GM21447 (cell line): ENCODE data around the gene ABCB4.
A peak's percentile ranks its signal among the peaks of the same experiment; 100 is the strongest.

ENCODE experiments used
- ATAC-seq: cut with Tn5 transposase; IDR thresholded peaks from one replicate; pipeline ENCODE4 v1.9.1; 2021; ENCODE audit not compliant: unreplicated experiment

The ABCB4 gene

DNA sequence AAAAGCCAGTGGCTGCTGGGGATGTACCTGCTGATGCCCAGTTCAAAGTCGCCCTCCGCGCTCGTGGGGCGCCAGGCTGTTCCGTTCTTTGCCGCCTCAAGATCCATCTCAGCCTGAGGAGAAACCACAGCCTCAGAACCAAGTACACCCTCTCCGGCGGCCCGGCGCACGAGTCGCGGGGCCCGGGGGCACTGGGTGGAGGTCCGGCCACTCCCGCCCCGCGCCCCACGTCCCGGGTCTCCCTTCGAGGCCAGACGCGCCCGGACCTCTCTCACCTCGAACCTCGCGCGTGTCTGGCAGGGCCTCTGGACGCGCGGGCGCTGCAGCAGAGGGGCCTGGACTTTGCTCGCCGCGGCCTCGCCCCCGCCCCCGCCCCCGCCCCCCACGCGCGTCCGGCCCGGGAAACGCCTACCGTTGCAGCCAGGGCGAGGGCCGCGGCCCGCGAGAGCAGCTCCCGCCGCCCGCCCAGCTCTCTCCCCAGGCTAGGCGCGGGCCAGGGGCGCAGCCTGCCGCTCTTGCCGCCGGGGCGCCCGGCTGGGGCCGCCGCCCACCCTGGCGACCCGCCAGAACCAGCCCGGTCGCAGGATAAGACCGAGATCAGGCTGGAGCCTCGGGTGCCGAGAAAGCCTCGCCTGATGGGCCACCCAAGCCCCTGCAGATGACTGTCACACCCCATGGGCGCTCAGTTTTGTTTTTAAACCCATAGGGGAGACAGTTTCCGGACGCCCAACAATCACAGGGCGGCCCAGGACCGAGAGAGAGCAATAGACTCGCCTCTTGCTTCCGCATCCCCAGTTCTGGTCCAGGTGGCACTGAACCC, at the start of gene ABCB4:
TSS of gene ABCB4 (minus strand) at position 322 of the 820 bp plus-strand sequence. CDS start at position 107, 215 bp downstream.
- peak; percentile 11 for ATAC-seq

- no peak for ATAC-seq
These were observed 43.3 kb upstream of the ABCB4 start for GRCh38 chr7:87518735-87519134.

DNA sequence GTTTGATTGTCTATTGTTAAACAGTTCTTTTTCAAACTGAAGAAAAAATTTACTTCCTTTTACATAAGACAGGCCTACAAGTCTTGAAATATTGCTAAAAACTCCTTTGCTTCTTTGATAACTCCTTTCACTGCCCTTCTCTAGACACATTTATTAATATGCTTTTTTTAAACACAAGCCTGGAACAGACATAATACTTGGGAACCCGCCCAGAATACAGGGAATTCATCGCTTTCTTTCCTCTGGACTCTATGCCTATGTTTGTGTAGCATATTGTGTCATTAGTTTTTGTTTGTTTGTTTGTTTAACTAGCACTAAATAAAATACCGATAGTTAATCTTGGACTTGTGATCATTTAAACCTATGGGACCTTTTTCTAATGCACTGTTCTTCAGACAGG, 42.4 kb upstream of the ABCB4 start:
- ATAC-seq, result no peak

GRCh38 chr7:87517136-87517815, 41.8 kb upstream of the ABCB4 start:
- no peak for ATAC-seq

DNA sequence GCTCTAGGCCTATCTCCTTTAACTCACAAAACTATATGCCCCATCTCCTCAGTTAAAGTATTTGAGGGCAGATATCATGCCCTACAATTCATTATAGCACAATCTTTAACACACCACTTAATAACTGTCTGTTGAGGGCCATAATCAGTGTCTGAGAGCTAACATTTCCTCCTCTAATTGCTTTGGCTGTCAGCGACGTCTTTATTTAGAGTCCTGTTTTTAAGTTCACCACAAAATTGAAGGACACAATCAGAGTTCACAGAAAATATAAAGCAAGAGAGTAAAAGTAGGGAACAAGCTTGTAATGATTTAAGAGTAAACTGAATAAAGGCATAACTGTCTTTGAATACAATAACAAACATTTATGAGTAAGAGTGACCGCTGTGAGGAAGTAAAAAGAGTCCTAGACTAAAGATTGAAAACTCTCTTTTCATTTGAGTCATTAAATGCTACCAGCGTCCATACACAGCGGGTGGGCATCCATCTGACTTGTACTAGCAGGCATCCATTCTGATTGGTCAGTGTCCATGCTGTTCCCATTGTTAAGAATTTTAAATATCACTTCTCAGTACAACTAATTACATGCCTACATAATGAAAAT, 38.4 kb upstream of the ABCB4 start:
- no peak for ATAC-seq

- no peak for ATAC-seq
These were observed 37.4 kb upstream of the ABCB4 start for GRCh38 chr7:87512906-87513305.

- ATAC-seq, result no peak
These were observed 36.0 kb upstream of the ABCB4 start for GRCh38 chr7:87511510-87511909.

GRCh38 chr7:87510411-87510875, 35.0 kb upstream of the ABCB4 start:
- ATAC-seq, result no peak

- ATAC-seq, result no peak
These were observed 32.0 kb upstream of the ABCB4 start for GRCh38 chr7:87507446-87507845.

DNA sequence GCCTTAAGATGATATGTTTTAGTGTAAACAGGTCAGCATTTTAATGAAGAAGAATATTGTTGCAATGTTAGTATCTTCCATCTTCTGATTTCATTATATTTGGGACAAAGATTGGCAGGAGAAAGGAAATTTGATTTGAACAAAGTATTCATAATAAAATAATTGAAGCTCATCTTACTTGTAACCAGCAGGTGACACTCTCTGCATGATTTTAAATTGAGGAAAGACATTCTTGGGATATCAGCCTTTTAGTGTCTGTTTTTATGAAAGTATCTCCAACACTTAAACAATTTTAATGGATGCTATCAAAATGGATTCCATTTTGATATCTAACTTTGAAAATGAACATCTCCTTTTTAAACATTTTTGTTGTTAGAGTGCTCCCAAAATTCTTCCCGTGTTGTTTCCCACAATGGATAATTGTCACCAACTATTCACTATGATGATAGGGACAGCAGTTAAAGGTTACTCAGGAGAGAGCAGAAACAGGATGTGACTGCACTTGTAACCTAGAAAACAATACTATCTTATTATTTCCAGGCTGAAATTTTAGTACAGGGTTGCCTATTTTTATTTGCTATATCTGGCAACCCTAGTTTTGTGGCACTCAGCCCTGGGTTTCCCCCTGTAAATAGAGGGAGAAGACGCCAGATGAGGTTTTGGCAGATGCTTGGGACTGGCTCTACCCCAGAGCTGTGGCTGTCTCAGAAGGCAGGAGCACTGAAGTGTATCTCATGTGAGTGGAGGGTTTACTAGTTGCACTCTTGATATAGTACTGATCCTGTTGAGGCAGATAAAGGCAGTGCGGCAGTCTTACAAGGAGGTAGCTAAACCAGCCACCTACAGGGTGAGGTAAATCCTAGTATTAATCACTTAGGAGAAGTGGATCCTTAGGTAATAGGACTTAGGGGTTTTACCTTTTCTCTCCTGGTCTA, 31.0 kb upstream of the ABCB4 start:
- ATAC-seq, result no peak

- peak; percentile 67 for ATAC-seq
These were observed 30.2 kb upstream of the ABCB4 start for GRCh38 chr7:87505557-87506245.

DNA sequence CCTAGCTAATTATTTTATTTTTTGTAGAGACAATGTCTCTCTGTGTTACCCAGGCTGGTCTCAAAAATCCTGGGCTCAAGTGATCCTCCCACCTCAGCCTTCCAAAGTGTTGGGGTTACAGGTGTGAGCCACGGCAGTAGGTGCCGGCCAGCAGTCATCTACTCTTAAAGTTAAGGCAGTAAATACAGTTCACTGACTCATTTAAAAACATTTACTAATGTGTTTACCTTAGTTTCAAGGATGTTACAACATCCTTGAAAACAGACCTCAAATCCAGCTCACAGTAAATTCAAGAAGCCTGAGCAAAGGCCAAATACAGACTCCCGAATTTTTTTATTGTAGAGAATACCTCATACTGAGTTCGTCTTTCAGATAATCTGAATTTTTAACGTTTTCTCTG, 29.6 kb upstream of the ABCB4 start:
- no peak for ATAC-seq

DNA sequence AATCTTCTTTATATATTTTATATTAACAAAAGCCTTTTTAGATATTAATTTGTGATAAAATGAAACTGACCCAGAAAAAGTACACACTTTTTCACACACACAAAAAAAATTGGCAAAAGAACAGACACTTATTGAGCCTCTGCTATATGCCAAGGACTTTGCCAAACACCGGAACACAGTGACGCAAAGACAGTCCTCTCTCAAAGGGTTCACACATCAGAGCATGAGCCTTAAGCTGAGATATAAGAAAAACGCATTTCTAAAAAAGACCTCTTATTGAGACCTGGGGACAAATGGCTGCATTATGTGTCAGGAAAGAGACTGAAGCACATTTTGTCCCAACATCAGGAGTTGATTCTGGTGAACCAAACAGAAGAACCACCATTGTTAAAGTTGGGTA, 24.0 kb upstream of the ABCB4 start:
- ATAC-seq, result no peak

DNA sequence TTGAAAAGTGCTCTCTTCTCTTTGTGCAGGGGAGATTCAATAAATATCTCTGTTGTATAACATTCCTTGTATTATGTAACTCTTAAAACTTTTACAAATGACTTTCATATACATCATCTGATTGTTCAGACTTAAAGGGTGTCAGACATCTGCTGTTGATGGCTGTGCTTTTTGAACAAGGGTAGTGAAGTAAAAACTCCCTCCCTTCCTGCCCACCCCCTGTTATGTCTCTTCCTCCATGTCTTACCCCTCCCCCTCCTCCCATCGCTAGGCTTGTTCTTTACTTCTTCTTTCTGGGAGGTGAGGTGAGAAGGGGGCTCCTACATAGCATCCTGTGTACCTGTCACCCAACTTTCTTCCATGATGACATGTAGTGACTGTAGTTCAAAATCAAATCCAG, 23.4 kb upstream of the ABCB4 start:
- ATAC-seq, result no peak

DNA sequence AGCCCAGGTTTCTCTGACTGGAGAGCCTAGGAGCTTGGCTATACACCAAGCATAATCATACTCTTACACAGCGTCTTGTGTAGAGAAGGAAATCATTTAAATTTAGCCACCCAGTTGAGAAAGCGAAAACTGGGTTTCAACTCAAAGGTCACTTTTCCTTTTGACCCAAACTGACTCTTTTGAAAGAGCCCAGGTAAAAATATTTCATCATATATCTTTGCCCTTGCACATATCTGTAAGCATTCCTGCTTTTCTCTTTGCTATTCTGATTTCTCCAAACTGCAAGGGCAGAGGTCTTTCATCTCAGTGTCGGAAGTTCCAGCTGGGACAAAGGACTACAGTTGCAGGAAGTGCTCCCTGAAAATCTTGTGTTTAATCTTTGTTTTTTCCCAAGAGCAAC, 22.0 kb upstream of the ABCB4 start:
- no peak for ATAC-seq

- ATAC-seq, result no peak
These were observed 19.9 kb upstream of the ABCB4 start for GRCh38 chr7:87495366-87495765.

GRCh38 chr7:87494454-87494853, 19.0 kb upstream of the ABCB4 start:
- no peak for ATAC-seq

- ATAC-seq, result no peak
These were observed 7.7 kb upstream of the ABCB4 start for GRCh38 chr7:87483131-87483530.

DNA sequence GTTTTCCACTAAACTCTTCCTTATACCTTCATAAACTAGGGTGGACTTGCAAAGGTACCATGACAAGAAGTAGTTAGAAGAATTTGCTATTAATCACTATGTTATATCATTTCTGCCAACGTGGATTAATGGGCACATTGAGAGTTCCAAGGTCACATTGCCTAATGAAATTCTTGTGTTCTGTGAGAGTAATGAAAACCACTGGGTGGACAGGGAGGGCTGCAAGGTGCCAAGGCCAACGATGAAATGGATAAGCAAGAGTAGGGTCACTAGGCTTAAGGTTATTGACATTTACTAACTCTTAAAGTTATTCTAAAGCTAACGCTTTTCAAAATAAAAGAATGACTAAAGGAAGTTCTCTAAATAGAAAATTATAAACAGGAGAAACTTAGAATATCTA, 6.6 kb upstream of the ABCB4 start:
- no peak for ATAC-seq

DNA sequence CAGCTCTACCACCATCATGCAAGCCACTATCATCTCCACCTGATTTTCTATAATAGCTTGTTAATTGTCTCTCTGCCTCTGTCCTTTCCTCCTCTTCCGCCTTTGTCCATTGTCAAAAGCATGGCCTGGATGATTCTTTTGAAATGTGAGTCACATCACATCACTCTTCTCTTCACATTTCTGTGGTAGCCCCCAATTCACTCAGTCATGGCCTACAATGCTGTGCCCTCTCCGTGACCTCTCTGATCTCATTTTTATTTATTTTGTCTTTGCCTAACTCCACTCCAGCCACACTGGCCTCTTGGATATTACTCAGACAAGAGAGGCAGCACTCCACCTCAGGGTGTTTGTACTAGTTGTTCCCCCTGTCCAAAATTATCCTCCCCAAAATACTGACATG, 4.9 kb upstream of the ABCB4 start:
- ATAC-seq, result no peak
